ENCODE data around the gene APRT.

APRT gene

DNA sequence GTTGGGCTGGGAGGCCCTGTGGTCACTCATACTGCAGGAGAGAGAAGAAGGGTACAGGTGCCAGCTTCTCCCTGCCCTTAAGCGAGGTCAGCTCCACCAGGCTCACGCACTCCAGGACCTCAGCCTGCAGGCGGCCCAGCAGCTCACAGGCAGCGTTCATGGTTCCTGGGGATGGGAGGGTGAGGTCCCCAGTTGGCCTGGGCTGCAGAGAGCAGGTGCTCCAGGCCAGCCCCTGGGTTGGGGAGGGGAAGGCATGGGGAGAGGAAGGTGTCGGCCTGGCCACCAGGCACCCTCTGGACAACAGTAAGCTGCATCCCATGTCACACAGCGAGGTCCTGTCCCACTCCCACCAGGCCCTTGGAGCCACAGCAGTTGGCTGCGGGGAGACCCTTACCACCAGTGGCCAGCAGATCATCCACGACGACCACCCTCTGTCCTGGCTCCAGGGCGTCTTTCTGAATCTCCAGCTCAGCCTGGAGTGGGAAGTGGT, 2.0 kb downstream of the APRT start:
- POLR2A ChIA-PET = interaction anchor here (0.6 kb wide), 1 partner anchor 725 kb away, joined by 6 read pairs; no protein-coding TSS in a partner anchor
- TF ChIP-seq CTCF (IDR thresholded peaks at IDR 0.05; ENCODE audit: control extremely low read depth, extremely low read depth, low read depth, missing control alignments) = no peak
- CTCF ChIA-PET = interaction anchor here (0.9 to 6.7 kb wide), 9 partner anchors 10 to 358 kb away, joined by 3 to 37 read pairs (median 4); partner anchors contain the start of genes GALNS and TRAPPC2L
- no peak for DNase-seq (ENCODE audit: extremely low spot score)

GRCh38 chr16:88809068-88809675, 2.6 kb downstream of the APRT start:
- POLR2A ChIA-PET = interaction anchor here (0.6 kb wide), 1 partner anchor 725 kb away, joined by 6 read pairs; no protein-coding TSS in a partner anchor
- no peak for TF ChIP-seq CTCF (IDR thresholded peaks at IDR 0.05; ENCODE audit: control extremely low read depth, extremely low read depth, low read depth, missing control alignments)
- CTCF ChIA-PET = interaction anchor here (0.9 to 6.7 kb wide), 6 partner anchors 9 to 358 kb away, joined by 3 to 37 read pairs (median 6); partner anchors contain the start of genes GALNS and TRAPPC2L
- no peak for DNase-seq (ENCODE audit: extremely low spot score)

GRCh38 chr16:88807626-88808453, 3.9 kb downstream of the APRT start:
- DNase-seq (ENCODE audit: extremely low spot score) = no peak
- no peak for TF ChIP-seq CTCF (IDR thresholded peaks at IDR 0.05; ENCODE audit: control extremely low read depth, extremely low read depth, low read depth, missing control alignments)
- ChIA-PET CTCF (interaction anchor here (2.3 kb wide), 1 partner anchor 70 kb away, joined by 10 read pairs; no protein-coding TSS in a partner anchor), POLR2A (no interaction called here)

DNA sequence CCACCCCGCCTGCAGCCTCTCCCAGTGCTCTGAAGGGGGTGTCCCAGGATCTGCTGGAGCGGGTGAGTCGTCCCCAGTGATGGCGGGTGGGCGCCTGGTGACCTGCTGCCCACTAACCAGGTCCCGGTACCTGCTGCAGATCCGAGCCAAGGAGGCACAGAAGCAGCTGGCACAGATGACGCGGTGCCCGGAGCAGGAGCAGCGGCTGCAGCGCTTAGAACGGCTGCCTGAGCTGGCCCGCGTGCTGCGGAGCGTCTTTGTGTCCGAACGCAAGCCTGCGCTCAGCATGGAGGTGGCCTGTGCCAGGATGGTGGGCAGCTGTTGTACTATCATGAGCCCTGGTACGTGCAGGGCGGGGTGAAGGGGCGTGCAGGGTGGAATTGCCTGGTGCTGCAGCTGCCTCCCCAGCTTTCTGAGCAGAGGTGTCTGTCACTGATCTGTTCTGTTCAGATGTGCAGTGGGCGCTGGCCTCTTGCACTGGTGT, 4.5 kb downstream of the APRT start:
- TF ChIP-seq CTCF (IDR thresholded peaks at IDR 0.05; ENCODE audit: control extremely low read depth, extremely low read depth, low read depth, missing control alignments) = no peak
- ChIA-PET CTCF (interaction anchor here (1.8 kb wide), 1 partner anchor 409 kb away, joined by 6 read pairs; no protein-coding TSS in a partner anchor), POLR2A (no interaction called here)
- DNase-seq (ENCODE audit: extremely low spot score) = no peak

- ChIA-PET POLR2A (no interaction called here), CTCF (interaction anchor here (1.0 to 1.8 kb wide), 2 partner anchors 12 to 410 kb away, joined by 3 to 6 read pairs; no protein-coding TSS in a partner anchor)
- no peak for TF ChIP-seq CTCF (IDR thresholded peaks at IDR 0.05; ENCODE audit: control extremely low read depth, extremely low read depth, low read depth, missing control alignments)
- DNase-seq (ENCODE audit: extremely low spot score) = no peak
These were observed 5.1 kb downstream of the APRT start for GRCh38 chr16:88806491-88807111.

DNA sequence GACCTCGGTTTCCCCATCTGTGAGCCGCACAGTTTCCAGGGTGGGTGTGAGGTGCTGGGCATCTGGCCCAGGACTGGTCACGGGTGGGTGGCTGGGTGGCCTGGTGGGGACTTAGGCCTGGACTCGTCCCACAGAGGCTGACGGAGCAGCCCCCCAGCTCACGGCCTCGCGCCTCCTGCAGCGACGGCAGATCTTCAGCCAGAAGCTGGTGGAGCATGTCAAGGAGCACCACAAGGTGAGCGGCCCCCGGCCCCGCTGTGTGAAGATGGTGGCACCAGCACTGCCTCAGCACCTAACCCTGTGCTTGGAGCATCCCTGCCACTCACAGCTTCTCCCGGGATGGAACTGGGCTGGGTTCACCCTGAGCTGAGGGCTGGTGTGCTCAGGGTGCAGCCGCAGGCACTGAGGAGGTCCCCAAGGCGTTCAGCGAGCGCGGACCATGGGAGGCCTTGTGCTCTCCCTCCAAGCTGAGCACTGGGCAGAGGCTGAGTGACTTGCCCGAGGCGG, 5.8 kb downstream of the APRT start:
- DNase-seq (ENCODE audit: extremely low spot score) = no peak
- ChIA-PET CTCF (interaction anchor here (1.0 to 1.8 kb wide), 3 partner anchors 11 to 410 kb away, joined by 3 to 6 read pairs (median 3); no protein-coding TSS in a partner anchor), POLR2A (no interaction called here)
- TF ChIP-seq CTCF (IDR thresholded peaks at IDR 0.05; ENCODE audit: control extremely low read depth, extremely low read depth, low read depth, missing control alignments) = no peak

Data from GM10248 (cell line).